GM12878 (cell line): ENCODE results near the gene MGRN1. TPM values are rescaled to one million over a fixed set of nuclear protein-coding genes. Genes with fewer than 3 reads are reported as not detected.

Source experiments
- BACH1 ChIP-seq: fragments of 450-650 bp; IDR thresholded peaks from 2 replicates; pipeline ENCODE4 v1.6.1; 2017; ENCODE audit warnings: mild to moderate bottlenecking, borderline replicate concordance
- EED ChIP-seq: sonication (generic); IDR thresholded peaks from 2 replicates; pipeline ENCODE4 v1.6.1; 2016; ENCODE audit warnings: antibody characterized with exemption, low read depth
- ETV6 ChIP-seq, 2 experiments: fragments of 450-650 bp in 1 of 2; IDR thresholded peaks in 1 of 2; conservative IDR thresholded peaks in 1 of 2; 2 replicates each; pipeline ENCODE4 v1.6.1; 2014; ENCODE audit warnings: antibody characterized with exemption in 1 of 2, borderline replicate concordance in 1 of 2, low read depth in 1 of 2, mild to moderate bottlenecking in 1 of 2, moderate library complexity in 1 of 2
- FOXM1 ChIP-seq: IDR thresholded peaks from 2 replicates; pipeline ENCODE4 v1.6.1; 2012; ENCODE audit warnings: low read depth, mild to moderate bottlenecking, inconsistent platforms, low read length, moderate library complexity
- GABPA ChIP-seq: IDR thresholded peaks from 2 replicates; pipeline ENCODE4 v1.6.1; 2014; ENCODE audit warnings: antibody characterized with exemption, low read depth, mild to moderate bottlenecking, inconsistent platforms
- GATAD2B ChIP-seq: fragments of 450-650 bp; conservative IDR thresholded peaks from 2 replicates; pipeline ENCODE4 v1.6.1; 2017; ENCODE audit warnings: low read depth, mild to moderate bottlenecking, moderate library complexity
- MTA3 ChIP-seq: IDR thresholded peaks from 2 replicates; pipeline ENCODE4 v1.6.1; 2012; ENCODE audit warnings: low read length, inconsistent platforms, borderline replicate concordance
- NBN ChIP-seq: fragments of 450-650 bp; IDR thresholded peaks from 2 replicates; pipeline ENCODE4 v1.6.1; 2016
- NR2C1 ChIP-seq: fragments of 450-650 bp; IDR thresholded peaks from 2 replicates; pipeline ENCODE4 v1.6.1; 2017; ENCODE audit warnings: antibody characterized with exemption, mild to moderate bottlenecking, moderate library complexity
- POLR2AphosphoS5 ChIP-seq: IDR thresholded peaks from 2 replicates; pipeline ENCODE4 v1.6.1; 2011; ENCODE audit warnings: mild to moderate bottlenecking, low read length, inconsistent platforms
- POU2F2 ChIP-seq: IDR thresholded peaks from 3 replicates; pipeline ENCODE4 v1.6.1; 2011; ENCODE audit warnings: low read depth, mild to moderate bottlenecking, low read length, borderline replicate concordance
- RAD21 ChIP-seq: IDR thresholded peaks from 2 replicates; pipeline ENCODE4 v1.6.1; 2011; ENCODE audit warnings: mild to moderate bottlenecking, low read depth, low read length, moderate library complexity; ENCODE audit not compliant: insufficient read depth
- SMARCA5 ChIP-seq: fragments of 450-650 bp; IDR thresholded peaks from 2 replicates; pipeline ENCODE4 v1.6.1; 2017; ENCODE audit warnings: mild to moderate bottlenecking
- STAT3 ChIP-seq: IDR thresholded peaks from 2 replicates; pipeline ENCODE4 v1.6.1; 2011; ENCODE audit warnings: low read depth, low read length, improper control_type of control experiment
- ZNF274 ChIP-seq: IDR thresholded peaks from one replicate; pipeline ENCODE4 v1.8.0; 2011; ENCODE audit not compliant: insufficient read length, insufficient read depth
- polyA plus RNA-seq, 11 experiments: library from polyadenylated mRNA; depleted of rRNA in 4 of 11; unstranded in 6 of 11; stranded (reverse) in 5 of 11; fragments of >200 nt; fragmentation: Nextera tagmentation in 4 of 11; fragmentation: Illumina TruSeq in 1 of 11; extraction: Ambion mirVana in 4 of 11; extraction: Trizol in 1 of 11; gene quantifications; 1 replicate in 1 of 11; 2 replicates in 10 of 11; pipeline versions ENCODE4 v1.2.1 to v1.2.3, GENCODE V29; 2011 to 2016; ENCODE audit warnings: inconsistent platforms in 2 of 11, missing spikeins in 2 of 11, low read depth in 1 of 11
- total RNA-seq, 4 experiments: library from RNA; depleted of rRNA in 3 of 4; stranded (reverse); fragments of >200 nt in 3 of 4; fragmentation: Illumina TruSeq in 1 of 4; extraction: Trizol in 1 of 4; gene quantifications; 2 replicates each; pipeline versions ENCODE4 v1.2.1 to v1.2.3, GENCODE V29; 2013 to 2021
- TF ChIP-seq, protein P1 (sequence below): IDR thresholded peaks from 2 replicates; pipeline ENCODE4 v1.6.1; 2011; ENCODE audit warnings: mild to moderate bottlenecking, low read depth, low read length, moderate library complexity; ENCODE audit not compliant: insufficient replicate concordance
- TF ChIP-seq, protein P2 (sequence below): IDR thresholded peaks from 2 replicates; pipeline ENCODE4 v1.6.1; 2011; ENCODE audit warnings: borderline replicate concordance, low read depth, mild to moderate bottlenecking, moderate library complexity, mixed read lengths, low read length; ENCODE audit not compliant: insufficient read depth; ENCODE audit errors: extremely low read length
- TF ChIP-seq, protein P3 (sequence below): fragments of 450-650 bp; IDR thresholded peaks from 2 replicates; pipeline ENCODE4 v1.6.1; 2016; ENCODE audit warnings: mild to moderate bottlenecking, moderate library complexity, borderline replicate concordance
- TF ChIP-seq, protein P4 (sequence below): IDR thresholded peaks from 2 replicates; pipeline ENCODE4 v1.6.1; 2012; ENCODE audit warnings: low read depth, low read length, improper control_type of control experiment
- TF ChIP-seq, protein P5 (sequence below): IDR thresholded peaks from 2 replicates; pipeline ENCODE4 v1.6.1; 2011; ENCODE audit warnings: low read depth, mild to moderate bottlenecking, low read length, moderate library complexity, borderline replicate concordance; ENCODE audit errors: extremely low read depth
- TF ChIP-seq, protein P6 (sequence below): fragments of 450-650 bp; IDR thresholded peaks from 2 replicates; pipeline ENCODE4 v1.6.1; 2017; ENCODE audit warnings: mild to moderate bottlenecking

Gene MGRN1
- total and polyA plus RNA-seq, 10 of the 15 experiments (the other 5 are each of a cell fraction or from before 2014, with no cell fraction given): 0.35 to 86.7 (median 14.6) TPM

DNA sequence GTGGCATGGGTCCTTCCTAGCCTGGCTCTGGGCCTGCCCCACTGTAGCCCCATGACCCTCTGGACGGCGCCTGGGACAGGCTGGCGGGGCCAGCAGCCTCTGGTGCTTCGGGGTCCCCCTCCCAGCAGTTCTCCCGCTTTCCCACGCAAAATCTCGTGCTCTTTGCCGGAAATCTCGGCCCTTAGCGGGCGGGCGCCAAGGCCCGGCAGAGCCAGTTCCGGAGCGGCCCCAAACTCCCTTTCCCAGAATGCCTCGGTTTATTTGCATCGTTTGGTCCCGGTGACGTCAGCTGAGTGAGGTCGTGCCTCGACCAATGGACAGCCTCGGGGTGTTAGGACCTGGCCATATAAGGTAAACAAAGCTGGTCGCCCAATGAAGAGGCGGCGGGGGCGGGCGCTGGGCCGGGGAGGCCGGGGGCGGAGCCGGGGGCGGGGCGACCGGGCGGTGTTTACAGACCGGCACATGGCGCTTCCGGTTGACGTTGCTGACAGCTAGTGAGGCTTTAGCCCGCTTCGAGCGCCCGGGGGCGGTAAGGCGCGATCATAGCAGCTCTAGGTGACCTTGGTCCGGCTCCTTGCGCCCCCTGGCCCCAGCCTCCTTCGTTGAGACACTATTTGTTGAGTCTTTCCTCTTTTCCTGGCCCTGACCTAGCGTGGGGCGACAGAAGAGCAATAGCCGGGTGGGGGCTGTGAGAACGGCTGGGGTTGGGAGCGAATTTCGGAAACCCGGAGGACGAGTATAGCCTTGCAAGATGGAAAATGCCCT is 8.4 kb upstream of the MGRN1 start (continued):
- TF ChIP-seq, protein P1, sequence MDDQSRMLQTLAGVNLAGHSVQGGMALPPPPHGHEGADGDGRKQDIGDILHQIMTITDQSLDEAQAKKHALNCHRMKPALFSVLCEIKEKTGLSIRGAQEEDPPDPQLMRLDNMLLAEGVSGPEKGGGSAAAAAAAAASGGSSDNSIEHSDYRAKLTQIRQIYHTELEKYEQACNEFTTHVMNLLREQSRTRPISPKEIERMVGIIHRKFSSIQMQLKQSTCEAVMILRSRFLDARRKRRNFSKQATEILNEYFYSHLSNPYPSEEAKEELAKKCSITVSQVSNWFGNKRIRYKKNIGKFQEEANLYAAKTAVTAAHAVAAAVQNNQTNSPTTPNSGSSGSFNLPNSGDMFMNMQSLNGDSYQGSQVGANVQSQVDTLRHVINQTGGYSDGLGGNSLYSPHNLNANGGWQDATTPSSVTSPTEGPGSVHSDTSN: peak; percentile 93
- TF ChIP-seq NR2C1: peak; percentile 72
- no peak for TF ChIP-seq MTA3
- peak; percentile 29; the same call in 1 of the 2 replicates for TF ChIP-seq RAD21
- TF ChIP-seq, protein P2, sequence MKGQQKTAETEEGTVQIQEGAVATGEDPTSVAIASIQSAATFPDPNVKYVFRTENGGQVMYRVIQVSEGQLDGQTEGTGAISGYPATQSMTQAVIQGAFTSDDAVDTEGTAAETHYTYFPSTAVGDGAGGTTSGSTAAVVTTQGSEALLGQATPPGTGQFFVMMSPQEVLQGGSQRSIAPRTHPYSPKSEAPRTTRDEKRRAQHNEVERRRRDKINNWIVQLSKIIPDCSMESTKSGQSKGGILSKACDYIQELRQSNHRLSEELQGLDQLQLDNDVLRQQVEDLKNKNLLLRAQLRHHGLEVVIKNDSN: no peak
- peak; percentile 87 for TF ChIP-seq POLR2AphosphoS5
- TF ChIP-seq ETV6 (conservative IDR thresholded peaks at IDR 0.05 in 1 of 2, IDR thresholded peaks at IDR 0.05 in 1 of 2; ENCODE audit: borderline replicate concordance in 1 of 2, low read depth in 1 of 2): no peak
- TF ChIP-seq ZNF274: no peak
- TF ChIP-seq, protein P3, sequence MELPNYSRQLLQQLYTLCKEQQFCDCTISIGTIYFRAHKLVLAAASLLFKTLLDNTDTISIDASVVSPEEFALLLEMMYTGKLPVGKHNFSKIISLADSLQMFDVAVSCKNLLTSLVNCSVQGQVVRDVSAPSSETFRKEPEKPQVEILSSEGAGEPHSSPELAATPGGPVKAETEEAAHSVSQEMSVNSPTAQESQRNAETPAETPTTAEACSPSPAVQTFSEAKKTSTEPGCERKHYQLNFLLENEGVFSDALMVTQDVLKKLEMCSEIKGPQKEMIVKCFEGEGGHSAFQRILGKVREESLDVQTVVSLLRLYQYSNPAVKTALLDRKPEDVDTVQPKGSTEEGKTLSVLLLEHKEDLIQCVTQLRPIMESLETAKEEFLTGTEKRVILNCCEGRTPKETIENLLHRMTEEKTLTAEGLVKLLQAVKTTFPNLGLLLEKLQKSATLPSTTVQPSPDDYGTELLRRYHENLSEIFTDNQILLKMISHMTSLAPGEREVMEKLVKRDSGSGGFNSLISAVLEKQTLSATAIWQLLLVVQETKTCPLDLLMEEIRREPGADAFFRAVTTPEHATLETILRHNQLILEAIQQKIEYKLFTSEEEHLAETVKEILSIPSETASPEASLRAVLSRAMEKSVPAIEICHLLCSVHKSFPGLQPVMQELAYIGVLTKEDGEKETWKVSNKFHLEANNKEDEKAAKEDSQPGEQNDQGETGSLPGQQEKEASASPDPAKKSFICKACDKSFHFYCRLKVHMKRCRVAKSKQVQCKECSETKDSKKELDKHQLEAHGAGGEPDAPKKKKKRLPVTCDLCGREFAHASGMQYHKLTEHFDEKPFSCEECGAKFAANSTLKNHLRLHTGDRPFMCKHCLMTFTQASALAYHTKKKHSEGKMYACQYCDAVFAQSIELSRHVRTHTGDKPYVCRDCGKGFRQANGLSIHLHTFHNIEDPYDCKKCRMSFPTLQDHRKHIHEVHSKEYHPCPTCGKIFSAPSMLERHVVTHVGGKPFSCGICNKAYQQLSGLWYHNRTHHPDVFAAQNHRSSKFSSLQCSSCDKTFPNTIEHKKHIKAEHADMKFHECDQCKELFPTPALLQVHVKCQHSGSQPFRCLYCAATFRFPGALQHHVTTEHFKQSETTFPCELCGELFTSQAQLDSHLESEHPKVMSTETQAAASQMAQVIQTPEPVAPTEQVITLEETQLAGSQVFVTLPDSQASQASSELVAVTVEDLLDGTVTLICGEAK: peak; percentile 79; the same call in 1 of the 2 replicates
- peak; percentile 37 for TF ChIP-seq BACH1
- TF ChIP-seq FOXM1: no peak
- TF ChIP-seq POU2F2: peak; percentile 95; the same call in 2 of the 3 replicates
- TF ChIP-seq STAT3: no peak
- TF ChIP-seq, protein P4, sequence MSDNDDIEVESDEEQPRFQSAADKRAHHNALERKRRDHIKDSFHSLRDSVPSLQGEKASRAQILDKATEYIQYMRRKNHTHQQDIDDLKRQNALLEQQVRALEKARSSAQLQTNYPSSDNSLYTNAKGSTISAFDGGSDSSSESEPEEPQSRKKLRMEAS: peak; percentile 35; the same call in 1 of the 2 replicates
- peak; percentile 78 for TF ChIP-seq GATAD2B
- TF ChIP-seq, protein P5, sequence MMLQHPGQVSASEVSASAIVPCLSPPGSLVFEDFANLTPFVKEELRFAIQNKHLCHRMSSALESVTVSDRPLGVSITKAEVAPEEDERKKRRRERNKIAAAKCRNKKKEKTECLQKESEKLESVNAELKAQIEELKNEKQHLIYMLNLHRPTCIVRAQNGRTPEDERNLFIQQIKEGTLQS: no peak
- TF ChIP-seq, protein P6, sequence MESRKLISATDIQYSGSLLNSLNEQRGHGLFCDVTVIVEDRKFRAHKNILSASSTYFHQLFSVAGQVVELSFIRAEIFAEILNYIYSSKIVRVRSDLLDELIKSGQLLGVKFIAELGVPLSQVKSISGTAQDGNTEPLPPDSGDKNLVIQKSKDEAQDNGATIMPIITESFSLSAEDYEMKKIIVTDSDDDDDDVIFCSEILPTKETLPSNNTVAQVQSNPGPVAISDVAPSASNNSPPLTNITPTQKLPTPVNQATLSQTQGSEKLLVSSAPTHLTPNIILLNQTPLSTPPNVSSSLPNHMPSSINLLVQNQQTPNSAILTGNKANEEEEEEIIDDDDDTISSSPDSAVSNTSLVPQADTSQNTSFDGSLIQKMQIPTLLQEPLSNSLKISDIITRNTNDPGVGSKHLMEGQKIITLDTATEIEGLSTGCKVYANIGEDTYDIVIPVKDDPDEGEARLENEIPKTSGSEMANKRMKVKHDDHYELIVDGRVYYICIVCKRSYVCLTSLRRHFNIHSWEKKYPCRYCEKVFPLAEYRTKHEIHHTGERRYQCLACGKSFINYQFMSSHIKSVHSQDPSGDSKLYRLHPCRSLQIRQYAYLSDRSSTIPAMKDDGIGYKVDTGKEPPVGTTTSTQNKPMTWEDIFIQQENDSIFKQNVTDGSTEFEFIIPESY: peak; percentile 76
- peak; percentile 58; the same call in 1 of the 2 replicates for TF ChIP-seq SMARCA5
- TF ChIP-seq GABPA: peak; percentile 78
- TF ChIP-seq EED: no peak
- TF ChIP-seq NBN: peak; percentile 94
